ENCODE results near the gene KRT23. TPM values are rescaled to one million over a fixed set of nuclear protein-coding genes. Genes with fewer than 3 reads are reported as not detected.

Gene KRT23
- total and polyA plus RNA-seq, 9 of the 15 experiments (the other 6 are each of a cell fraction or from before 2014, with no cell fraction given), result not detected

DNA sequence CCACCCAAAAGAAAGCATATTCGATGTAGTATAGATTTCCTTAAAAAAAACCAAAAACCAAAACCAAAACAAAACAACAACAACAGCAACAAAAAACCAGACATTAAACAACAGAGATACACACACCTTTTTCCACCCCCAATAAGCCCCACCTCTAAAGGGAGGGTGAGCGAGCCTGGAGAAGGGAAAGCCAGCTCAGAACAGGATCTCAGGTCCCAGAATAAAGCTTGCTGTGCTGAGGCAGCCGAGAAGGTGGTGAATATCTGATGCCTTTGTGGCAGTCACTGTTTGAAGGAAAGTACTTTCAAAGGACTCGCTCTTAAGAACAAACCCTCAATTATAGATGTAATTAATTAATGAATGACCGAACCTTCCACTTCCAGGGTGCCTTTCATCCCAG, 470 bp downstream of the KRT23 start:
- DNase-seq (ENCODE audit: extremely low read depth in 1 of 4, low spot score in 3 of 4), result no peak
- H3K36me3 ChIP-seq (ENCODE audit: control insufficient read depth, insufficient read depth, low read length), result no peaks in the 10 kb centered on the region
- no peaks in the 10 kb centered on the region for H4K20me1 ChIP-seq (replicated peaks; ENCODE audit: control insufficient read depth, insufficient read depth, low read length)
- no peak for ATAC-seq
- WGBS (ENCODE audit: insufficient coverage, low coverage, missing lambda C conversion rate), result 0% methylated on average over 5 of the region's 5 CpGs
- no peak overlapping the region for H3K4me2 ChIP-seq (ENCODE audit: insufficient read depth, low read length)
- no peak for TF ChIP-seq ZNF79 (CRISPR knock-in tag; IDR thresholded peaks at IDR 0.05; ENCODE audit: low read depth)
- TF ChIP-seq MXI1 (IDR thresholded peaks at IDR 0.05; ENCODE audit: low read depth, low read length), result no peak
- no peak for TF ChIP-seq ZNF668 (CRISPR knock-in tag; IDR thresholded peaks at IDR 0.05)
- TF ChIP-seq MTF1 (CRISPR knock-in tag; IDR thresholded peaks at IDR 0.05; ENCODE audit: borderline replicate concordance), result no peak
- no peak for TF ChIP-seq POLR2H (tag; IDR thresholded peaks at IDR 0.05; ENCODE audit: low read depth)
- no peak for TF ChIP-seq NELFE (IDR thresholded peaks at IDR 0.05; ENCODE audit: insufficient read depth, insufficient read length)
- TF ChIP-seq HMGN3 (IDR thresholded peaks at IDR 0.05; ENCODE audit: borderline replicate concordance, extremely low read depth, insufficient read length, low read depth, low read length), result no peak
- TF ChIP-seq ZNF277 (CRISPR knock-in tag; IDR thresholded peaks at IDR 0.05; ENCODE audit: borderline replicate concordance), result no peak
- no peak for TF ChIP-seq ZSCAN29 (IDR thresholded peaks at IDR 0.05)
- no peak for TF ChIP-seq MCM2 (IDR thresholded peaks at IDR 0.05; ENCODE audit: low read depth)
- no peak for TF ChIP-seq HSF4 (CRISPR knock-in tag; IDR thresholded peaks at IDR 0.05; ENCODE audit: borderline replicate concordance)
- TF ChIP-seq FOXJ2 (tag; IDR thresholded peaks at IDR 0.05), result no peak
- TF ChIP-seq MEF2A (IDR thresholded peaks at IDR 0.05; ENCODE audit: control insufficient read depth, low read depth, low read length), result no peak
- TF ChIP-seq ZNF165 (CRISPR knock-in tag; IDR thresholded peaks at IDR 0.05; ENCODE audit: borderline replicate concordance), result no peak
- TF ChIP-seq LCOR (CRISPR knock-in tag; IDR thresholded peaks at IDR 0.05), result no peak
- TF ChIP-seq, protein P1, sequence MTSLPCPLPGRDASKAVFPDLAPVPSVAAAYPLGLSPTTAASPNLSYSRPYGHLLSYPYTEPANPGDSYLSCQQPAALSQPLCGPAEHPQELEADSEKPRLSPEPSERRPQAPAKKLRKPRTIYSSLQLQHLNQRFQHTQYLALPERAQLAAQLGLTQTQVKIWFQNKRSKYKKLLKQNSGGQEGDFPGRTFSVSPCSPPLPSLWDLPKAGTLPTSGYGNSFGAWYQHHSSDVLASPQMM (CRISPR knock-in tag; IDR thresholded peaks at IDR 0.05), result no peak
- no peak for TF ChIP-seq CBFB (CRISPR knock-in tag; IDR thresholded peaks at IDR 0.05)
- H3K4me3 ChIP-seq, result no peak overlapping the region
- H2AFZ ChIP-seq (ENCODE audit: low read depth, low read length), result no peak overlapping the region
- no peaks in the 10 kb centered on the region for H3K79me2 ChIP-seq (ENCODE audit: control insufficient read depth, insufficient read depth, low read length)
- peaks cover 0 to 5% of the 10 kb centered on the region in 2 experiments; a peak in 1 of 5 replicates for H3K4me1 ChIP-seq (replicated peaks in 1 of 2; ENCODE audit: control insufficient read depth in 2 of 2, insufficient read depth in 2 of 2, low read length in 2 of 2)
- in situ Hi-C loops (cut with MboI), result no loop called here
- no peaks in the 10 kb centered on the region for H3K9me1 ChIP-seq (ENCODE audit: control insufficient read depth, insufficient read depth, low read length)
- no peak overlapping the region for H3K9ac ChIP-seq (ENCODE audit: insufficient read depth in 1 of 2, low read depth in 2 of 2, low read length in 2 of 2)
- no peaks in the 10 kb centered on the region for H3K9me3 ChIP-seq (replicated peaks; ENCODE audit: control insufficient read depth, insufficient read depth, low read depth, low read length)
- no TSS peak for BruUV-seq (replicated peaks)
- intact Hi-C loops (cut with micrococcal nuclease), result no loop called here
- CTCF ChIA-PET (ENCODE audit: low intra/inter-chr PET ratio), result no interaction called here
- no peak overlapping the region for H3K27ac ChIP-seq (ENCODE audit: extremely low read depth, low read depth, low read length)
- peaks cover 22 to 25% of the 10 kb centered on the region in 2 experiments for H3K27me3 ChIP-seq (ENCODE audit: control insufficient read depth in 2 of 2, insufficient read depth in 2 of 2, low read length in 2 of 2)
- POLR2A ChIA-PET, result interaction anchor here (0.7 kb wide), 1 partner anchor 753 kb away, joined by 4 read pairs; no protein-coding TSS in a partner anchor
- FAIRE-seq, result no peak

Measured in K562 (cell line).